Dermis blood vessel endothelial cell (primary cell): Measurements from ENCODE around the gene RASA3. TPM values are rescaled to one million over a fixed set of nuclear protein-coding genes. Genes with fewer than 3 reads are reported as not detected.
"Not testable (repeated sequence)": the region's sequence is repeated elsewhere in the genome, so short reads cannot be mapped to it uniquely, and the experiment has no call there.

Experiments
- DNase-seq: peaks from one replicate; pipeline ENCODE4 v3.0.0; 2010
- total RNA-seq: library from RNA; depleted of rRNA; stranded (reverse); fragments of >200 nt; gene quantifications from 2 replicates; pipeline ENCODE4 v1.2.3, GENCODE V29; 2014

Gene RASA3
- total RNA-seq, 1 donor from 2014 or later: 35.4 TPM

DNA sequence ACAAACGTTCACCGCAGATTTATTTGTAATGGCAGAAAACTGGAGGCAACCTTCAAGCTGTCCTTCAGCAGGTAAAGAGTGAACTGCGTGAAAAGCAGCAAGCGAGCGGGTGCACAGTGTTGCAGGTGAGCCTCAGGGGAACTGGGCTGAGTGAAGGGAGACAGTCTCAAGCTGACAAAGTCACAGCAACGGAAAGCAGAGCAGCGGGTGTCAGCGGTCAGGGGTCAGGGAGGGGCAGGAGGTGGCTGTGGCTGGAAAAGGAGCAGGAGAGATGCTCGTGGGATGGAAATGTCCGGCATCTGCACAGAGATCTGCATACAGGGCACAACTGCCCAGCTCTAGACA lies 8.5 kb upstream of the RASA3 start:
- DNase-seq: no peak

DNA sequence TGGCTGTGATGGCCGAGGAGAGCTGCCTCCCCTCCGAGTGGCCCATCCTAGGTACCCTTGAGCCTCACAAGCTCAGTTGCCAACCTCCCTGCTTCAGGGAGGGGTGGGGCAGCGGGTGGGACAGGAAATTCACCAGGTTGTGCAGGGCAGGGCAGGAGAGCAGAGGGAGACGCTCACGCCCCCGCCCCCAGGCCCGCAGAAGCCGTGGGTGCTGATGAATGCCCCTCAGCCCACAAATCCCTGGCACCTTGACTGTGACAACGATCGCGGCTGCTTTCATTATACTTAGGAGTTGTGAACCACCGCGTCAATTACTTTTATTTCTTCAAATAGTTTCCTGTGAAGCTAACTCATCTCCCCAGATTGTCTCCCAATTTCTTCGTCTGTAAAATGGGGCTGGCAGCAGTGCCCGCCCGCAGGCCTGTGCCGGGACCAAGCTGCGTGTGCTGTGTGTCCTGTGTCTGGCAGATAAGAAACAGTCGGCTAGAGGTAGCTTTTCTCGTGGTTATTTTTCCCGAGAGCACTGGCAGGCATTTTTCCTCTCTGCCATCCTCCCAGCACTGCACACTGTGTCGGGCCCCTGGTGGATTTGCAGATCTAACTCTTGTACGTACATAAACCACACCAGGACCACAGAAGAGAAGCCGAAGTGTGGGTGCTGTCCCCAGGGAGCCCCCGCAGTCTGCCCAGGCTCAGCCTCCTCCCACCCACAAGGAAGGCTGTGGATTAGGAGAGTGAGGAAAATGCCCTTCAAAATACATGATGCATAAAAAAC lies 7.9 kb upstream of the RASA3 start:
- DNase-seq: no peak

GRCh38 chr13:114136576-114136975 lies 4.2 kb upstream of the RASA3 start:
- DNase-seq: no peak

DNA sequence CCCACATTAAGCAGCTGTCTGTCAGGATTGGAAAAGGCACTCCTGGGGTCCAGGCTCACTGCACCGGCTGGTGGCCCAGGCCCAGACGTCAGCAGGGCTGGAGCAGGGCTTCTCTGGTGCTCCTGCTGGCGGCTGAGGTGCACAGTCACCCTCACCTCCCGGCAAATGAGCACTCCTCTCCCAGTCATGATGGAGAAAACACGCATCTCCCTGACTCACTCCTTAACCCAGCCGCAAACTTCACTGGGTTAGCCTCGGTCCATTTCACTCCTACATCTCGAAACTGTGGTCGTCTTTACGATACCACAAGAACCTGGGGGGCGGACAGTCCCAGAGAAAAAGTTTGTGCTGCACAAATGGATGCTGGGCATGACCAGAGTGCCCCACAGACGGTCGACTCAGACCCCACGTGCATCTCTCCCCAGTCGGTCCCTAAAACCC lies 3.3 kb upstream of the RASA3 start:
- no peak for DNase-seq

GRCh38 chr13:114134944-114135610 lies 2.7 kb upstream of the RASA3 start:
- DNase-seq: no peak

DNA sequence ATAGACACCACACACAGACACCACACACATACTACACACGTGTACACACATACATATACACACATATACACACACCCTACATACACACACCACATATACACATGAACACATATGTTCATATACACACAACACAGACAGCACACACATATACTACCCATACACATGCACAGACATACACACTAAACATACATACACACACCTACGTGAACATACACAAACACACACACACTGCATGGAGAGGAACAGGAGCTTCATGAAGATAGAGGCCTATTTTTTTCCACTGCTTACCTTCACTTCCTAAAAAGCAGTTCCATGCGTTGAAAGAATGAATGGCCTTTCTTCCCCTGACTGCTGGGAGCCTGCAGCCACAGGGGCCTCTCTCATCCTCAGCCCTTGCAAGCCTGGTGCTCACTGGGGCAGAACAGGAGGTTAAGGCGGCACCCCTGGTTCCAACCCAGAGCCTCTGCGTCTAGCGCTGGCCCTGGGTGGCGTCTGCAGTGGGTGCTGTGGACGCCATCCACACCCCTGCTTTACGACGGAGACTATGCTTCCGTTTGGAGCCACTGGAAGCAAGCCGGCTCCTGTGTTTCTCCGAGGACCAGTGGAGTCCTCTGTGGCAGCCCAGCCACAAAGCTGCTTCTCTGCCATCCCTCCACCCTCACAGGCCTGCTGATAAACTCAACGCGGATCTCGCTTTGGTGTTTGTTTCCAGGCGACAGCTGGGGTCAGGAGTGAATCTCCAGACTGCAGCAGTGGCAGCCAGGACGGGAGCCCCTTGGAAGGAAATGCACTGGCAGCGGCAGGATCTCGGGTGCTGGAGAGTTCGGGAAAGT lies 1.9 kb upstream of the RASA3 start:
- DNase-seq: no peak

GRCh38 chr13:114133552-114133951 lies 1.1 kb upstream of the RASA3 start:
- not testable (repeated sequence) for DNase-seq

- not testable (repeated sequence) for DNase-seq
These were observed 703 bp upstream of the RASA3 start for GRCh38 chr13:114133126-114133525.

DNA sequence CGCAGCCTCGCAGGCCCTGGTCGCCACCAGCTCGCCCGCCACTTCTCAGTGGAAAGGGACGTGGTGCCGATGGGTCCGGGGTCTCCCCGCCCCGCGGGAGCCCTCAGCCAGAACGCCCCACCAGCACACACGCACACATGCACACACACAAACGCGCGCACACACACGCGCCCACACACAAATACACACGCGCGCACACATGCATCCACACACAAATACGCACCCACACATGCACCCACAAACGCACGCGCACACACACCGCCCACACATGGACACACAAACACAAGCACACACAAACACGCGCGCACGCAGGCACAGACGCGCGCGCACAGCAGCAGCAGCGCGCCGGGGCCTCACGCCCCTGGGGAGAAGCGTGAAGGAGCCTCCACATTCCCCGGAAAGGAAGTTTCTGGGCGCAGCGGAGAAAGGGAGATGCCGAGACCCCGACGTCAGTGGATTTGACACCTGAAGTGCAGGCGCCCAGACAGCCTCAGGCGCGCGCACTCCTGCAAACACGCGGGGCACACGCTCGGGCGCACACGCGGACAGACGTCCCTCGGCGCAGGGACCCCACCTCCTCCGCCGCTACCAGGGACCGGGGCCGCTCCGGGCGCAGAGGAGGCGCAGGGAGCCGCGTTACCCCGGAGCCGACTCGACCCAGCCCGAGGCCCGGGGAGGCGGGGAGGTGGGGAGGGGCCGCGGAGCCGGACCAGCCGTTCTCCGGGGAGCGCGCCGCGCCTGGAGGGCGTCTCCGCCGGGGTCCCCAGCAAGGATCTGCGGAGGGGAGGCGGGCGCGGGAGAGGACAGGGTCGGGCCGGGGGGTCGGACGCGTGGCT lies 622 bp downstream of the RASA3 start:
- peak; percentile 47 for DNase-seq

- DNase-seq: peak; percentile 75
These were observed 1.4 kb downstream of the RASA3 start for GRCh38 chr13:114130837-114131582.

- DNase-seq: no peak
These were observed 2.1 kb downstream of the RASA3 start for GRCh38 chr13:114130131-114130836.

DNA sequence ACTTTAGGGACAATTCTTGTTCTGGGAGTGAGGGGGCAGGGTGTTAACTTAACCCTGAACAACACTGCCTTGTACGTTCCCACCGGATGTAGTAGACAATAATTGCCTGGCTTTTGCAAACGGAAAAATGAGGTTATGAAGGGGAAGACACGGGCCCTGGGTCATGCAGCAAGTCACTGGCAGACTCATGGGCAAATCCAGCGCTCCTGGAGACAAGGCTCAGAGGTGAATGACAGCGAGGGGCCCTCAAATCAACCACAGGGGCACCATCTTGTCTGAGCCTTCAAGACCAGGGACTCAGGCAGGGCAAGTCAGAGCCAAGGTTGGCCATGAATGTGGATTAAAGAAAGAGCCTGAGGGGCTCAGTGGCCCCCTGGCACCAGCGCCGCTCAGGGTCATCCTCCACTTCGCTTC lies 2.8 kb downstream of the RASA3 start:
- DNase-seq: peak; percentile 64

DNA sequence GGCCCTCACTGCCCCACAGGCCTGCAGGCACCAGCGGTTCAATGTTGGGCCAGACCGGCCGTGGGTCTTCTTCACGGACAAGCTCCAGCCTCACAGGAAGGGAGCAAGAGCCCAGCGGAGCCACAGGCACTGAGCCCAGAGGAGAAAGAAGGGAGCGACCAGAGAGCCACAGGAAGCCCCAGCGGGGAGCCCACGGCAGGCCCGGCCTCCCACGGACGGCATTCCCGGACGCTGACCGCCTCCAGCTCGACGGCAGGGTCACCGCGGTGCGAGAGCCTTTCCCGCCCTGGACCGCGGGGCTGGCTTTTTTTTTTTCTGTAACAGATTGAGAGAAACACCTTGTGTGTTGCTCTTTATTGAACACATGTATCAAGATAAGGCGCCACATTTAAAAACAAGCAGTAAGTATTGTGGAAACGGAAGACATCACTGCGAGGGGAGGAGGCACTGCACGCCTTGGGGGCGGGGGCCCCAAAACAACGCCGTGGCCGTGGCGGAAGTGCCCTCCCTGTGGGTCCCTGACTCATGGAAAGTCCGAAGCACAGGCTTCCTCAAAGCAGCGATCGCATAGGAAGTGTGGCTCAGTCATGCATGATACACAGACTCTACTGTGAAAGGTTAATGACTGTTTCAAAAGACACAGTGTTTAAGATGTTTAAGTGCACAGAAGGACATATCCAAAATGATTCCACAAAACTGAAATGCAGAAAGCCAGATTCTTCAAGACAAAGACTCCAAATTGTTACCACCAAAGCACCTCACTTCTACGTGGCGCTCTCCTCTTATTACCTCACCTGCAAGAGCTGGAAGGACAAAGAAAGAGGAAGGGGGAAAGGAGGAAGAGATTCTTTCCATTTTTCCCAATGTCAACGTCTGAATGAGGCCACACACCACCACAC lies 3.5 kb downstream of the RASA3 start:
- DNase-seq: peak; percentile 97

DNA sequence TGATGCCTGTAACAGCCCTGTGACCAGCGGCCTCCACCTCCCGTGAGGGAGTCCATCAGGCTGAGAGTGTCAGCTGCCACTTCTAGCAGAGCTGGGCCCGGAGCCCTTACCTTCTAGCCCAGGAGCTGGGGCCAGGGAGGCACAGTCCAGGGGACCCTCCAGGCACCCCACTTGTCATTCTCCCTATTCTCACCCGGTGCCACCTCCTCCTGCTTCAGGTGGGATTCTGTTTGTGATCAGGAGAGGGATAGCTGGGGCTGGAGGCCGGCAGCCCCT lies 4.1 kb downstream of the RASA3 start:
- DNase-seq: no peak

DNA sequence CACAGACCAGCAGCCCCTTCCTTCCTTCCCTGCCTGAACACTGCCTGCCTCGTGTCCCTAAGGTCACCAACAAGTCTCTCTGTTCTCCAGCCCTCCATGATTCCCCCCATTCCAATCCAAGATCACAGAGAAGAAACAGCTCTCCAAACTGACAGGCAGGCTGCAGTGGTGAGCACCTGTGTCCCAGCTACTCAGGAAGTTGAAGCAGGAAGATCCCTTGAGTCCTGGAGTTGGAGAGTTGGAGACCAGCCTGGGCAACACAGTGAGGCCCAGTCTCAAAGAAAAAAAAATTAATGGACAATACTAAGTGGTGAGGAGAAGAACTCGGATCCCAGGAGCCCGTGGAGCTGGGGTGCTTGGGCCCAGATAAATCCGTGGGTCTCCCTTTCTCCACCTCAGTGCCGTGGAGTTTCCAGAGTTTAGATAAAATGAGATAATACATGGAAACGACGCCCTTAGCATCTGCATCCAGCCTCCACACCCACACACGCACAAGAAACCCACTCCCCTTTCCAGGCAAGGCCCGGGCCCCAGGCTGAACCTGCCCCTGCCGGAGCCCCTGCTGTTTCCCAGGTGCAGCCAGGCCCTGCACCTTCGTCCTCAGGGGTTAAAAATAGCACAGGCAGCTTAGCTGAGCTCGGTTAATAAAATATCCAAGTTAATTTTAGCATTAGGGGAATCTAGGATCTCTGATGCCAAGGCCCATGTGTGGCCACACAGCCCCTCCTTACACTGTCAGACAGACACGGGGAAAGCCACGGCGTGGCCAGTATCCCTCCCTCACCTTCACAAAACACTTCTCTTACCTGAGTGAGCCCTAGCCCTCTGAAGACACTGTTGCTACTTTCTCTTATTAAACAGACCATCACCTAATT lies 4.7 kb downstream of the RASA3 start:
- peak; percentile 63 for DNase-seq

DNA sequence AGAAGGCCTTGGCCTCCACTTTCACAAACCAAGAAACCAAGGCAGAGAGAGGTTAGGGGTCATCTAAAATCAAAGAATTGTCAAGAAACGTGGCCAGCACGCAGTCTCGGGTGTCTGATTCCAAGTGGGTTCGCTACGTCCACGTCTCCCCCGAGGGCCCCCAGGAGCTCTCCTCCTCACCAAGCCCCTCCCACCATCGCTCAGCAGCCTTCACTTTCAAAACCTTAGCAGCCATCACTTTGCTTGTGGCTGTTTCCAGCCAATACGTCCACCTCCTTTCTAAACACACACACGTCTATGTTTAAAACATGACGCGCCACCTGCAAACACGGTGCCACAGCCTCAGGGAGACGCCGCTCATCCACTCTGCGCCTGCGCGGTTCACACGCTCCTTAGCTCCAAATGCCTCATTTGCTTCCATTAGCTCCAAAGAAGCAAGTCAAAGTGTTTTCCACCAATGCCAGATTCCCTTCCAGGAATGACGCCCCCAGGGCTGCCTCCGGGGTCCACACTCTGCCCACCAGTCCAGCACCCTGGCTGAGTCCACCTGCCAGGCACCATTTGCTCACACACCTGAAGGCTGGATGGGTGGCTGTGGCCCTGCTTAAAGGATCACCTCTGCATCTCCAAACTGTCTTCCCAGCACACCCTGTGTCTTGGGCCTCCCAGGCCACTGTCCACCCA lies 5.5 kb downstream of the RASA3 start:
- no peak for DNase-seq

DNA sequence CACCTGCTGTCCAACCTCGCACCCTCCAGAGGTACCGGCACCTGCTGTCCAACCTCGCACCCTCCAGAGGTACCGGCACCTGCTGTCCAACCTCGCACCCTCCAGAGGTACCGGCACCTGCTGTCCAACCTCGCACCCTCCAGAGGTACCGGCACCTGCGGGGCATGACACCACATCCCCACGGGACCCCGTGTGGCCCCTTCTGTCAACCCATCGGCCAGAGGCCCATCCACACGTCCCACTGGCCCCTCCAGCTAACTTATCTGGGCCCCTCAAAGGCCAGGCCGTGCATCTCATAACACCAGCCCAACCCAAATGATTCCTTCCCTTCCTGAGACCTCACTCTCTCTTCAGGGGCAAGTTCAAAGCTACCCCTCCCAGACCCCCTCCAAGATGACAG lies 6.3 kb downstream of the RASA3 start:
- DNase-seq: not testable (repeated sequence)

DNA sequence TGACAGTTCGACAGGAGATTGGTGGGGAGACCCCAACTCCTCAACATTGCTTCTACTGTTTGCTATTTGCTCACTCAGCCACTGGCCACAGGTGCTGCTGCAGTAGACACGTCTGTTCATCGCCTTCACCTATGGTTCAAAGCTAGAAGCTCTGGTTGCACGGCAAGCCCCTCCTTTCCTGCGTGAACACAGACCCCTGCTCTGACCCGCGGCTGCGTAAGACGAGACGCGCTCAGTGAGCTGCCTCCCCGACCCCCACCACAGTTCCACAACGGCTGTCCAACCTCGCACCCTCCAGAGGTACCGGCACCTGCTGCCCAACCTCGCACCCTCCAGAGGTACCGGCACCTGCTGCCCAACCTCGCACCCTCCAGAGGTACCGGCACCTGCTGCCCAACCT lies 6.8 kb downstream of the RASA3 start:
- DNase-seq: no peak

DNA sequence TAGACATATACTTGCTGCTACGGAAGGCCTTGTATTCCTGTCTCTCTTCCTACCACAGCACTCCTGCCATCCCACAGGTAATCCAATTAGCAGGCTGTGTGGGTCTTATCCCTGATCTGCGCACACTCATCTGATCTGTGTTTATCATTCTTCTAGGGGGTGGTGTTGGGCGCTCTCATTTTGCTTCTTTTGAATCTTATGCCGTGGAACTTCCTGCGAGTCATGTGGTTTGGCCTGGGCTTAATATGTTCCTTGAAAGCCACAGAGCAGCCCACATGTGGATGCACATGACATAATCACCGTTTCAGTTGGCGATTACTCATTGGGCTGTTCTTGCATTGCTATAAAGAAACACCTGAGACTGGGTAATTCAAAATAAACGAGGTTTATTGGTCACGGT lies 7.5 kb downstream of the RASA3 start:
- peak; percentile 57 for DNase-seq
